HG02884 (cell line): ENCODE measurements around the gene C20orf202.

ENCODE experiments used
- ATAC-seq: cut with Tn5 transposase; IDR thresholded peaks from one replicate; pipeline ENCODE4 v1.9.1; 2021; ENCODE audit warnings: mild to moderate bottlenecking, moderate library complexity; ENCODE audit not compliant: unreplicated experiment

The C20orf202 gene

GRCh38 chr20:1202762-1203504 lies at the start of gene C20orf202:
C20orf202 (plus strand) TSS chr20:1203454; CDS start chr20:1203586, 132 bp downstream.
- ATAC-seq = no peak

GRCh38 chr20:1154226-1154625 lies 49.0 kb upstream of the C20orf202 start:
- no peak for ATAC-seq

DNA sequence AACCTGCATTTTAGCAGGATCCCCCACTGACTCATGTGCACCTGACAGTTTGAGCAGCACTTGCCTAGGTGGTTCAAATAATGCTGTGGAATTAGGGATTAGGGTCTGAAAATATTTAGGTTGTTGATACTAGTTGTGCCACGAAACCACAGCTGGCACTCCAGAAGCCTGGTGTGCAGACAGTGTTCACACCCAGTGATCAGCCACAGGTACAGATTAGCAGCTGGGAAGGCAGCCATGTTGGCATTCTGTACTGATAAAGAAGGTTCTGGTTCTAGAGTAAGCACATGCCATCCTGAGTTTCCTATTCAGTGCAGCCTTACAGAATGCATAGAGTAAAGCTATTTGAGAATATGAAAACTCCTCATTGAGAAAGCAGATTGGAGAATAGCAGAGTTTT lies 48.6 kb upstream of the C20orf202 start:
- no peak for ATAC-seq

- no peak for ATAC-seq
Observed at GRCh38 chr20:1155342-1155741, 47.9 kb upstream of the C20orf202 start.

GRCh38 chr20:1160496-1160895 lies 42.8 kb upstream of the C20orf202 start:
- ATAC-seq = no peak

DNA sequence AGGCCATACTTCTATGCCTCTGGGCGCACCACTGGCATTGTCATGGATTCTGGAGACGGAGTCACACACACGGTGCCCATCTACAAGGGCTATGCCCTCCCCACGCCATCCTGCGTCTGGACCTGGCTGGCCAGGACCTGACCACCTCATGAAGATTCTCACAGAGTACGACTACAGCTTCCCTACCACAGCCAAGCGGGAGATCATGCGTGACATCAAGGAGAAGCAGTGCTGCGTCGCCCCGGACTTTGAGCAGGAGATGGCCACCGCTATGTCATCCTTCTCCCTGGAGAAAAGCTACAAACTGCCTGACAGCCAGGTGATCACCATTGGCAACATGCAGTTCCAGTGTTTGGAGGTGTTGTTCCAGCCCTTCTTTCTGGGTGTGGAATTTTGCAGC lies 42.3 kb upstream of the C20orf202 start:
- no peak for ATAC-seq

DNA sequence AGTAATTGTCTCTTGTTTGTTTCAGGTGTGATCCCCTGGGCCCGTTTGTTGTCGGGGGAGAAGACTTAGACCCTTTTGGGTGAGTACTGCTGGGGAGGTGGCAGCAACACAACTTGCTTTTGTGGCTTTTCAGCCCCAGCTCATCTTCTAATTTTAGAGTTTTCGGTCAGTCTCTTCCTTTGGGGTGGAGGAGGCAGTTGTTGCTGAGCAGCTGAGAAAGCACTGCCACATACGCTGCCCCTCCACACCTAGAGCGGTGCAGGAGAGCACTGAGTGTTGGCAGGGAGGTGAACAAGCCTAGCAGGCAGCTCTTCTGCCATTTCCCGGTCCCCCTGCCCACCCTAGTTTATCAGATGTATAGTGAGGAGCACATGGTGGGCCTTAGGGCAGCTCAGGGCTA lies 40.1 kb upstream of the C20orf202 start:
- no peak for ATAC-seq

GRCh38 chr20:1163653-1164052 lies 39.6 kb upstream of the C20orf202 start:
- no peak for ATAC-seq

DNA sequence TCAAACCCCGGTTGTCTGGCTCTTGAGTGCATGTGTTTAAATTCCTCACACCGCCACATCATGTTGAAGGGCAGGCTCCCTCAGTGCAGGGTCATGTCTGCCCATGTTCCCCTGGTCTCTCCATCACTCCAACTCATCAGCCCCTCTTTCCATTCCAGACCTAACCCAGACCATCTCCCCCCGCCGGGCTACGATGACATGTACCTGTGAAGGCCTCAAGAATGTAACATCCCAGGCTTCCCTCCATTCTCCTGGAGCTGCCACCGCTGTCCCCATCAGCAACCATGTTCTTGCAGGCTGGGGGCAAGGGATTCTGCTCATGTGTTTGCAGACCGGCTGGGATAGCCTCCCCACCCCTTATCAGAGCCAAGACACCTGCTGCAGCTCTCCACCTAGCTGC lies 38.4 kb upstream of the C20orf202 start:
- no peak for ATAC-seq

DNA sequence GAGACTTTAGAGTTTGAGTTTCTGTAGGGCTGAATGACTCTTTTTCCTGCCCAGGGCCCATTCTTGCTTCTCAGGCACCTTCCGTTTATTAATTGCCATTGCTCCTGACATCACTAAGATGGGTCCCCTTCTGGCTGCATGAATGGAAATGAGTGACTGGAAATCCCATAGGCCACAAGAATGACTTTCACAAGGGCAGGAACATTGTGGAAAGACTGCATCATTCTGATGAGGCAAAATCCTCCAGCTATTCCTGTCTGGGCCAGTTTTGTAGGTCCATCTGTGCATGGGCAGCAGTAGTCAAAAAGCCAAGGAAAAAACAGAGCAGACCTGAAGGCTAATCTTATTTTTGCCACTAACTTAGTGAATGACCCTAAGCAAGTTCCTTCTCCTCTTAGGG lies 37.7 kb upstream of the C20orf202 start:
- ATAC-seq = no peak

DNA sequence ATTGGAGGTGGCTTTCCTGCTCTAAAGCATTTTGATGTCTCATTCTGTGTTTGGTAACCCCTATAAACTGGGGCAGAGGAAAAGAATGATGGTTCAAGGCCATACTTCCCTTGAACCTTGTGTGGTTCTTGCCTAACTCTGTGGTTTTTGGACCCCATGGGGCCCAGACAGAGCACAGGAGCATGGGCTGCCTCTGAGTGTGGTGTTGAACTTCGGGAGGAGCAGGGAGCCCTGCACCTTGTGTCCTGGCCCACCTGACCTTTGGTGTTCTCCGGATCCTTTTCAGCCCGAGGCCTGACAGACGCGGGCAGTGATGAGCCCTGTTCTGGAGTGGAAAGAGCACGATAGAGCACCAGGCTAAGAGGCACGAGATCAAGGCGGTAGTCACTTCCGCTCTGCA lies 37.3 kb upstream of the C20orf202 start:
- no peak for ATAC-seq

DNA sequence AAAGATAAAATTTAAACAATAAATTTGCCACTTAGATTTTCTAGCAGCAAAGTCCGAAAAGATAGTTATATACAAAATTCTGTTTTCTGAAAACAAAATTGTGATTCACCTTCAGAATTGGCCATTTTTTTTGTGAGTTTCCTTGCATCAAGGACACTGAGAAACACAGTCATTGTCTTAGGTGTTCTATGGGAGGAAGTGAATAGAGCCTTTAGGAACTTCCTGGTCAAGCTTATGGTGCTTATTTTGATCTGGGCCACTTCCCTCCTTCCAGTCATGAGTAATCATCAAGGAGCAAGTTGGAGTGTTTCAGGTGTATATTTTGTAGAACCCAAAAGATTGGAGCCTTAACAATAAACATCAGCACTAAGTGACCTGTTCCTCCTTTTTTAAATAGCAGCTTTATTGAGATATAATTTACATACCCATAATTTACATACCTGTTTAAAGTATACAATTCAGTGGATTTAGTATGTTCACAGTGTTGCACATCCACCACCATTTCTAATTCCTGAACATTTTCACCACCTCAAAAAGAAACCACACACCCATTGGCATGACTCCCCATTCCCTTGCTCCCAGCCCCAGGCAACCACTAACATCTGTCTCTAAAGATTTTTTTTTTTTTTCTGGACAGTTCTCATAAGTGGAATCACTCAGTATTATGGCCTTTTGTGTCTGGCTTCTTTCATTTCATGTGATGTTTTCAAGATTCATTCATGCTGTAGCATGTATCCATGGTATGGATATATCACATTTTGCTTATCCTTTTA lies 36.1 kb upstream of the C20orf202 start:
- ATAC-seq = no peak

DNA sequence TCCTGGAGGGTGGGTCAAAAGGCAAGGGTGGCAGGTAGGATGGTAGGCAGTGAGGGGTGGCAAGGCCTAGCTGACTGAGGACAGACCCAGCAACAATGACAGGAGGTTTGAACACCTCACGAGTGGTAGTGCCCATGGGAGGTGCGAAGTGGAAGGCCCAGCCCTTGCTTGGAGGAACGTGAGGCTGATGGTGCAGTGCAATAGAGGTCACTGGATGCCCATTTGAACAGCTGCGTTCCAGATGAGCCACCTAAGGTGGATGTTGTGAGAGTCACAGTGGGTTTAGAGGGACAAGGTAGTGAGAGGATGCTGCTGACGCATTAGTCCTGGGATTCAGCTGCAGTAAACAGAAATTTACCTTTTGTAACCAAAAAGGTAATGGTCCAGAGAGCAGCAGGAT lies 34.0 kb upstream of the C20orf202 start:
- ATAC-seq = no peak

- ATAC-seq = no peak
Observed at GRCh38 chr20:1171461-1172093, 31.7 kb upstream of the C20orf202 start.

GRCh38 chr20:1173698-1174097 lies 29.6 kb upstream of the C20orf202 start:
- no peak for ATAC-seq

DNA sequence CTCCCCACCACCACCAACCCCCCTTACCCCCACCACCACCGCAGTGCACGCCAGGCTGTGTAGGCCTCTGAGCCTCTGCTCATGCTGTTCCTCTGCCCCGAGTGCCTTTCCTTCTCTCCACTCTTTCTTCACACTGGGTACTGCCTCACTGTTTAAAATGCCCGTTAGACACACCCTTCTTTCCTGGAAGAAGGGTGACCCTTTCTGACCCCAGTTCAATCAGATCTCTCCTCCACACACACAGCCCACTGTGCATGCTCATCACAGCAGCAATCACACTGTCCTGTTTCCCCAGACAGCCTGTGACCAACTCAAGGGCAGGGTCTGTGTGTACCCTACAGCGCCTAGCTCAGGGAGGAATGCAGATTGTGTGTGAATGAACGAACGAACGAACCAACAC lies 28.5 kb upstream of the C20orf202 start:
- ATAC-seq = no peak

DNA sequence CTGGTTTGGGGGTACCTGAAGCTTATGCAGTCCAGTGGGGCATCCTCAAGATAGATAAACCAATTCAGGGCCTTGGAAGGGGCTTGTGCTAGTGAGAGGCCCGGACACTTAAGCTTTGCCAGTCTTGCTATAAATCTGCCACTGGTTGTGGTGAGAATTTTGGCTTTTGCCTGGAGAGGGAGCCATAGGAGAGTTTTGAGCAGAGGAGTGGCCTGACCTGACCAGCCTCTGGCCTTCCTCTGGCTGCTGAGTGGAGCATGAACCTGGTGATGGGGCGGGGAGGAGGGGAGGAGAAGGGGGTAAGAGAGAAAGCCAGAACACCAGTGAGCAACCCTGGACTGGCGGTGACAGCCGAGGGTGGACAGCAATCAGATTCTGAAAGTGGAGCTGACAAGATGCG lies 25.6 kb upstream of the C20orf202 start:
- no peak for ATAC-seq

GRCh38 chr20:1178103-1178502 lies 25.2 kb upstream of the C20orf202 start:
- ATAC-seq = no peak

DNA sequence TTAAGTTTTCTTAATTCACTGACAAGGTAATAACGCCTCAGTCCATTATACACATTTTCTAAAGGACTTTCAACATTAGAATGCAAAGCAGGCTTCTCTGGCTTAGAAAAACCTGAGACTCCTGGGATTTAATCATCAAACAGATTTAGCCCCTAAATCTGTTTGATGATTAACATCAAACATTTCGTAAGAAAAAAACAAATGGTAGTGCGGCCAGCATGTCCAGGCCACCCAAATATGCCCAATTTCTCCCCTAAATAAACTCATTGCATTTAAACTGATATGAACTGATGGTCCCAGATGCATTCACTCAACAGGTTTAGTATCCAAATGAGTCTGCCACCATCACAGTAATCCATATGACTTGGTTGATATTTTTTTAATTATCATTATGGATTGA lies 24.6 kb upstream of the C20orf202 start:
- ATAC-seq = no peak

- no peak for ATAC-seq
Observed at GRCh38 chr20:1180949-1181348, 22.3 kb upstream of the C20orf202 start.

GRCh38 chr20:1182106-1182505 lies 21.1 kb upstream of the C20orf202 start:
- ATAC-seq = no peak

GRCh38 chr20:1183153-1183552 lies 20.1 kb upstream of the C20orf202 start:
- ATAC-seq = no peak
